ENCODE results near the gene SERPIND1. TPM values are rescaled to one million over a fixed set of nuclear protein-coding genes. Genes with fewer than 3 reads are reported as not detected.

SERPIND1 gene
- total and polyA plus RNA-seq, 2 of the 8 experiments (the other 6 are each of a cell fraction or from before 2014, with no cell fraction given), result not detected

DNA sequence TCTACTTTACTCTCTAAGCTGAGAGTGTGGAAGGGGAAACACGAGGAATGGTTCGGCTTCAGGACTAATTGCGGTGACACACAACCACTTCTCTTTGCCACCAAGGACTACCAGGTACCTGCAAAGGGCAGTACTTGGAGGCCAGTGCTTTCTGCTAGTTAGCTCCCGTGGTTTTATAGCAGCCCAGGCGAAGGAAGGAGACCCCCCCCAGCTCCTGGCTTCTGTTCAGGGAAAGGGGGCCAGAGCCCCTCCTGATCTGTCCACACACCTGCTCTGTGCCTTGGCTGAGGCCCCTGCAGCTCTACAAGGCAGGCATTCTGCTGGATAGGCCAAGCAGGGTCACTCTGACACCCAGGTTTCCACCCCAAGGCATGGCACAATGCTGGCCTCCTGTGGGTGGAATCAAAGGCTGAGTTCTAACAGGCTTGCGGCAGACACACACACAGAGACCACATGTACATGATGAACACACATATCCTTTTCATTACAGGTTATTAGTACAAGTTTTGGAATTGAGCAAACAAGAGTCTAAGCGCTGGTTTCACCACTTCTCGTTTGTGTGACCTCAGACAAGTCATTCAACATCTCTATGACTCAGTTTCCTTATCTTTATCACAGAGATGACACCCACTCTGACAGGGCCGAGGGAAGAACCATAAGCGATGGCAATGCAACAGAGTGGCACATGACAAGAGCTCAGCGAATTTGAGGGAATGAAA lies 7.5 kb downstream of the SERPIND1 start (continued):
- TF ChIP-seq, protein P1, sequence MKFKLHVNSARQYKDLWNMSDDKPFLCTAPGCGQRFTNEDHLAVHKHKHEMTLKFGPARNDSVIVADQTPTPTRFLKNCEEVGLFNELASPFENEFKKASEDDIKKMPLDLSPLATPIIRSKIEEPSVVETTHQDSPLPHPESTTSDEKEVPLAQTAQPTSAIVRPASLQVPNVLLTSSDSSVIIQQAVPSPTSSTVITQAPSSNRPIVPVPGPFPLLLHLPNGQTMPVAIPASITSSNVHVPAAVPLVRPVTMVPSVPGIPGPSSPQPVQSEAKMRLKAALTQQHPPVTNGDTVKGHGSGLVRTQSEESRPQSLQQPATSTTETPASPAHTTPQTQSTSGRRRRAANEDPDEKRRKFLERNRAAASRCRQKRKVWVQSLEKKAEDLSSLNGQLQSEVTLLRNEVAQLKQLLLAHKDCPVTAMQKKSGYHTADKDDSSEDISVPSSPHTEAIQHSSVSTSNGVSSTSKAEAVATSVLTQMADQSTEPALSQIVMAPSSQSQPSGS (IDR thresholded peaks at IDR 0.05; ENCODE audit: low read length), result no peak
- TF ChIP-seq POLR2A (IDR thresholded peaks at IDR 0.05; ENCODE audit: control extremely low read depth in 1 of 2, low read depth in 2 of 2, low read length in 2 of 2), result no peak
- no peak for TF ChIP-seq KDM5A (IDR thresholded peaks at IDR 0.05; ENCODE audit: low read length)
- no peak for TF ChIP-seq CBX8 (IDR thresholded peaks at IDR 0.05; ENCODE audit: borderline replicate concordance, low read depth, low read length)
- no peak for TF ChIP-seq BACH1 (IDR thresholded peaks at IDR 0.05; ENCODE audit: low read length)
- no peak for TF ChIP-seq TAF1 (IDR thresholded peaks at IDR 0.05; ENCODE audit: low read depth, low read length)
- no peak for TF ChIP-seq CHD2 (IDR thresholded peaks at IDR 0.05; ENCODE audit: low read length)
- no peak for TF ChIP-seq CTBP2 (IDR thresholded peaks at IDR 0.05; ENCODE audit: borderline replicate concordance, insufficient read depth, insufficient read length, low read length)
- TF ChIP-seq POLR2AphosphoS5 (IDR thresholded peaks at IDR 0.05; ENCODE audit: low read depth, low read length), result no peak
- TF ChIP-seq CBX5 (IDR thresholded peaks at IDR 0.05; ENCODE audit: low read depth, low read length), result no peak

Measured in H1 (cell line).